Nephron progenitor cell (in vitro differentiated cells): Measurements from ENCODE around the gene CBARP.
A peak's percentile ranks its signal among the peaks of the same experiment; 100 is the strongest.

Source experiments
- DNase-seq: peaks from one replicate; pipeline ENCODE4 v3.0.0; 2021
- H3K27ac Mint-ChIP-seq: 2 replicates; pipeline ENCODE4 v1.8.0; 2021; ENCODE audit warnings: mild to moderate bottlenecking, moderate library complexity, mixed read lengths
- H3K27me3 Mint-ChIP-seq: 2 replicates; pipeline ENCODE4 v1.8.0; 2021; ENCODE audit warnings: mild to moderate bottlenecking, low read depth, mixed read lengths; ENCODE audit not compliant: poor library complexity
- H3K36me3 Mint-ChIP-seq: 2 replicates; pipeline ENCODE4 v1.8.0; 2021; ENCODE audit warnings: low read depth, mixed read lengths
- H3K4me1 Mint-ChIP-seq: 2 replicates; pipeline ENCODE4 v1.8.0; 2021; ENCODE audit warnings: mixed read lengths
- H3K4me3 Mint-ChIP-seq: 2 replicates; pipeline ENCODE4 v1.8.0; 2021; ENCODE audit warnings: mild to moderate bottlenecking, moderate library complexity, mixed read lengths
- H3K9me3 Mint-ChIP-seq: 2 replicates; pipeline ENCODE4 v1.8.0; 2021; ENCODE audit warnings: mild to moderate bottlenecking, moderate library complexity, mixed read lengths
- CTCF ChIP-seq: fragments of 200-600 bp; sonication (generic); IDR thresholded peaks from 2 replicates; pipeline ENCODE4 v1.5.0; 2021; ENCODE audit warnings: antibody characterized with exemption

CBARP gene

GRCh38 chr19:1258707-1259205, 21.0 kb upstream of the CBARP start:
- Mint-ChIP-seq H3K27me3 (peaks cover 3% of the 10 kb centered on the region), H3K36me3 (peaks cover 18% of the 10 kb centered on the region), H3K27ac (peak overlapping the region; percentile 68), H3K4me3 (no peak overlapping the region), H3K4me1 (peaks cover 72% of the 10 kb centered on the region), H3K9me3 (no peaks in the 10 kb centered on the region)
- TF ChIP-seq CTCF, result no peak
- DNase-seq, result no peak

- Mint-ChIP-seq H3K4me3 (peak overlapping the region; percentile 42), H3K27me3 (peaks cover 3% of the 10 kb centered on the region), H3K36me3 (peaks cover 18% of the 10 kb centered on the region), H3K4me1 (peaks cover 67% of the 10 kb centered on the region), H3K27ac (peak overlapping the region; percentile 68), H3K9me3 (no peaks in the 10 kb centered on the region)
- DNase-seq, result no peak
- TF ChIP-seq CTCF, result no peak
These were observed 20.3 kb upstream of the CBARP start for GRCh38 chr19:1258163-1258492.

GRCh38 chr19:1257475-1258162, 19.8 kb upstream of the CBARP start:
- H3K4me1 Mint-ChIP-seq, result peaks cover 62% of the 10 kb centered on the region
- H3K4me3 Mint-ChIP-seq, result peak overlapping the region; percentile 42
- DNase-seq, result no peak
- H3K36me3 Mint-ChIP-seq, result peaks cover 18% of the 10 kb centered on the region
- H3K27me3 Mint-ChIP-seq, result peaks cover 3% of the 10 kb centered on the region
- no peaks in the 10 kb centered on the region for H3K9me3 Mint-ChIP-seq
- TF ChIP-seq CTCF, result no peak
- H3K27ac Mint-ChIP-seq, result peak overlapping the region; percentile 87

GRCh38 chr19:1256646-1257474, 19.1 kb upstream of the CBARP start:
- peak overlapping the region; percentile 87 for H3K27ac Mint-ChIP-seq
- TF ChIP-seq CTCF, result no peak
- no peak for DNase-seq
- peaks cover 3% of the 10 kb centered on the region for H3K27me3 Mint-ChIP-seq
- no peaks in the 10 kb centered on the region for H3K9me3 Mint-ChIP-seq
- H3K4me3 Mint-ChIP-seq, result no peak overlapping the region
- peaks cover 19% of the 10 kb centered on the region for H3K36me3 Mint-ChIP-seq
- H3K4me1 Mint-ChIP-seq, result peaks cover 54% of the 10 kb centered on the region

- no peaks in the 10 kb centered on the region for H3K27me3 Mint-ChIP-seq
- H3K4me1 Mint-ChIP-seq, result peaks cover 50% of the 10 kb centered on the region
- peak overlapping the region; percentile 28 for H3K4me3 Mint-ChIP-seq
- H3K36me3 Mint-ChIP-seq, result peaks cover 23% of the 10 kb centered on the region
- no peak for TF ChIP-seq CTCF
- DNase-seq, result no peak
- peak overlapping the region; percentile 81 for H3K27ac Mint-ChIP-seq
- H3K9me3 Mint-ChIP-seq, result no peaks in the 10 kb centered on the region
These were observed 17.7 kb upstream of the CBARP start for GRCh38 chr19:1255186-1256161.
